GM19238 (cell line): ENCODE results near the gene PPP1R7.

Experiments
- DNase-seq: peaks from one replicate; pipeline ENCODE4 v3.0.0; 2011; ENCODE audit warnings: low spot score; ENCODE audit not compliant: insufficient read length

Gene PPP1R7

GRCh38 chr2:241161646-241162281 lies 11.5 kb downstream of the PPP1R7 start:
- DNase-seq, result no peak

- DNase-seq, result no peak
These were observed 13.4 kb downstream of the PPP1R7 start for GRCh38 chr2:241163601-241164118.

- no peak for DNase-seq
These were observed 18.1 kb downstream of the PPP1R7 start for GRCh38 chr2:241168366-241168765.

- no peak for DNase-seq
These were observed 23.3 kb downstream of the PPP1R7 start for GRCh38 chr2:241173557-241173956.

GRCh38 chr2:241177526-241178334 lies 27.5 kb downstream of the PPP1R7 start:
- DNase-seq, result no peak

GRCh38 chr2:241178961-241179360 lies 28.7 kb downstream of the PPP1R7 start:
- no peak for DNase-seq

GRCh38 chr2:241179899-241180298 lies 29.6 kb downstream of the PPP1R7 start:
- DNase-seq, result no peak

- no peak for DNase-seq
These were observed 30.2 kb downstream of the PPP1R7 start for GRCh38 chr2:241180495-241180894.

GRCh38 chr2:241182126-241182525 lies 31.9 kb downstream of the PPP1R7 start:
- DNase-seq, result no peak

- no peak for DNase-seq
These were observed 32.4 kb downstream of the PPP1R7 start for GRCh38 chr2:241182531-241183133.

GRCh38 chr2:241183221-241183620 lies 33.0 kb downstream of the PPP1R7 start:
- no peak for DNase-seq

GRCh38 chr2:241184901-241185300 lies 34.6 kb downstream of the PPP1R7 start:
- DNase-seq, result no peak

- no peak for DNase-seq
These were observed 35.7 kb downstream of the PPP1R7 start for GRCh38 chr2:241185961-241186360.

GRCh38 chr2:241187101-241187917 lies 37.0 kb downstream of the PPP1R7 start:
- no peak for DNase-seq

GRCh38 chr2:241187918-241188234 lies 37.6 kb downstream of the PPP1R7 start:
- DNase-seq, result no peak

GRCh38 chr2:241188361-241189092 lies 38.3 kb downstream of the PPP1R7 start, which contains the start of gene ANO7:
Gene ANO7 (plus strand): TSS chr2:241188677. CDS start chr2:241190064, 1,387 bp downstream.
- no peak for DNase-seq

- DNase-seq, result no peak
These were observed 39.0 kb downstream of the PPP1R7 start for GRCh38 chr2:241189093-241189855.

GRCh38 chr2:241189856-241190201 lies 39.6 kb downstream of the PPP1R7 start:
- DNase-seq, result no peak

GRCh38 chr2:241190291-241190981 lies 40.2 kb downstream of the PPP1R7 start:
- DNase-seq, result no peak

GRCh38 chr2:241191081-241191480 lies 40.8 kb downstream of the PPP1R7 start:
- DNase-seq, result no peak
